ENCODE measurements around the gene PHF21A. TPM values are rescaled to one million over a fixed set of nuclear protein-coding genes. Genes with fewer than 3 reads are reported as not detected.

PHF21A gene
- total RNA-seq, 1 donor from 2014 or later, result 35.9 TPM

GRCh38 chr11:45913514-45913913, 207.7 kb downstream of the PHF21A start:
- TF ChIP-seq, protein P1, sequence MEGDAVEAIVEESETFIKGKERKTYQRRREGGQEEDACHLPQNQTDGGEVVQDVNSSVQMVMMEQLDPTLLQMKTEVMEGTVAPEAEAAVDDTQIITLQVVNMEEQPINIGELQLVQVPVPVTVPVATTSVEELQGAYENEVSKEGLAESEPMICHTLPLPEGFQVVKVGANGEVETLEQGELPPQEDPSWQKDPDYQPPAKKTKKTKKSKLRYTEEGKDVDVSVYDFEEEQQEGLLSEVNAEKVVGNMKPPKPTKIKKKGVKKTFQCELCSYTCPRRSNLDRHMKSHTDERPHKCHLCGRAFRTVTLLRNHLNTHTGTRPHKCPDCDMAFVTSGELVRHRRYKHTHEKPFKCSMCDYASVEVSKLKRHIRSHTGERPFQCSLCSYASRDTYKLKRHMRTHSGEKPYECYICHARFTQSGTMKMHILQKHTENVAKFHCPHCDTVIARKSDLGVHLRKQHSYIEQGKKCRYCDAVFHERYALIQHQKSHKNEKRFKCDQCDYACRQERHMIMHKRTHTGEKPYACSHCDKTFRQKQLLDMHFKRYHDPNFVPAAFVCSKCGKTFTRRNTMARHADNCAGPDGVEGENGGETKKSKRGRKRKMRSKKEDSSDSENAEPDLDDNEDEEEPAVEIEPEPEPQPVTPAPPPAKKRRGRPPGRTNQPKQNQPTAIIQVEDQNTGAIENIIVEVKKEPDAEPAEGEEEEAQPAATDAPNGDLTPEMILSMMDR (IDR thresholded peaks at IDR 0.05), result no peak
- Mint-ChIP-seq H3K9me3 (ENCODE audit: low read depth) (no peaks in the 10 kb centered on the region), H3K4me3 (ENCODE audit: unreplicated experiment) (no peak overlapping the region), H3K36me3 (ENCODE audit: low read depth) (peaks cover 8% of the 10 kb centered on the region), H3K27ac (ENCODE audit: unreplicated experiment) (no peak overlapping the region), H3K4me1 (ENCODE audit: low read depth) (peaks cover 12% of the 10 kb centered on the region), H3K27me3 (ENCODE audit: low read depth) (no peaks in the 10 kb centered on the region)
- DNase-seq (ENCODE audit: low spot score), result no peak

DNA sequence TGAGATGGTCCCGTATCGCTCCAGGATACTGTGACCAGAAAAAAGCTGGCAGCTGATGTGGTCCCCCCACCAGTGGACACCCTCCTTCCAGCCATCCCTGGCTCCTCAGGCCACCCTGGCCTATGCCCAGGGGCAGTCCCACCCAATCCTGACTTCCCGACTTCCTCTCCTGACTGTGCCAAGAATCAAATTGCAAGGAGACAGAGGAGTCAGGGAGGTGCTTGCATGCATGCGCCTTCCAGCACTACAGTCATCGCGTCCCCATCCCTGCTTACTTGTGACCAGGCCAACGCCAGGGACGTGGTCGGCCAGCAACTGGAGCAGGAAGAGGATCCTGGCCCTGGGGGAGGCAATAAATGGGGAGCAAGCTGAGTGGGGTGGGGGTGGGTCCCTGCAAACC, 210.6 kb downstream of the PHF21A start:
- H3K9me3 Mint-ChIP-seq (ENCODE audit: low read depth), result no peaks in the 10 kb centered on the region
- peaks cover 8% of the 10 kb centered on the region for H3K36me3 Mint-ChIP-seq (ENCODE audit: low read depth)
- no peak overlapping the region for H3K27ac Mint-ChIP-seq (ENCODE audit: unreplicated experiment)
- TF ChIP-seq, protein P1 (IDR thresholded peaks at IDR 0.05), result no peak
- DNase-seq (ENCODE audit: low spot score), result no peak
- no peak overlapping the region for H3K4me3 Mint-ChIP-seq (ENCODE audit: unreplicated experiment)
- no peaks in the 10 kb centered on the region for H3K4me1 Mint-ChIP-seq (ENCODE audit: low read depth)
- no peaks in the 10 kb centered on the region for H3K27me3 Mint-ChIP-seq (ENCODE audit: low read depth)

DNA sequence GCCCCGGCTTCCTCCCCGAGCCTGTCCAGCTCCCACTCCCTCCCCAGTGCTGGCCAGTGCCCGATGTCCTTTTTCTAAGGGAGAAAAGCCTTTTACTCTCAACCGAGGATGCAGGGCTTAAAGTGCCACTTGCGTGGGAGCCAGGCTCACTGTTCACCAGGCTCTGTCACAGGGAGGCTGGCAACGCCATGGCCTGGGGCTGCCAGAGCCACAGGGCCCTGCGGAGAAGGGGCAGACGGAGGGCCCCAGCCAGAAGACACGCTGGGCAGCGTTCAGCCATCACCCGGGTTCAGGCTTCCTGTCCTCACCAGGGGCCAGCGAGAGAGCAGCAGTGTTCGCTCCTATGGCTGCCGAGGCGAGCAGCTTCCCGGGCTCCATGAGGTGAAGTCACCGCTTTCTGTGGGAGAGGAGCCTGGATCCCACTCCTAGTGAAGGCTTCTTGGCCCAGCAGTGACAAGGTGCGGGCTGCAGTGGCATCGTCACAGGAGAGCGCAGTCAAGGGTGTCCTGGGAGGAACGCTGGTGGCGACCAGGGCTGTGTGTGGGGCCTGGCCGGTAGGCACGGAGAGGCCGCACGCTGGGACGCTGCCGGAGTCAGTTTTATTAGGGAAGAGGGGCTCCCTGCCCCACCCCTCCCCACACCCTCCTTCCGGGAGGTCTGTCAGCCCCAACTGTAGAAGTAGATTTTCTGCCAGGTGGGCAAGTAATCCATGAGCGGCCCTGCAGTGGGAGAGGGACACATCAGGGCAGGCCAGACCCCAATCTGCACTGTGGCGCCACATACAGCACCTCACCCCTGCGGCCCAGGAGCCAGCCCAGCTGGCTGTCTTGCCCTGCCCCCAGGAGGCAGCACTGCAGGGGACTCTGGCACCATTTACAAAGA, 211.4 kb downstream of the PHF21A start:
- TF ChIP-seq, protein P1 (IDR thresholded peaks at IDR 0.05), result no peak
- Mint-ChIP-seq H3K4me3 (ENCODE audit: unreplicated experiment) (no peak overlapping the region), H3K4me1 (ENCODE audit: low read depth) (no peaks in the 10 kb centered on the region), H3K9me3 (ENCODE audit: low read depth) (no peaks in the 10 kb centered on the region), H3K36me3 (ENCODE audit: low read depth) (peaks cover 8% of the 10 kb centered on the region), H3K27me3 (ENCODE audit: low read depth) (no peaks in the 10 kb centered on the region), H3K27ac (ENCODE audit: unreplicated experiment) (no peak overlapping the region)
- no peak for DNase-seq (ENCODE audit: low spot score)

DNA sequence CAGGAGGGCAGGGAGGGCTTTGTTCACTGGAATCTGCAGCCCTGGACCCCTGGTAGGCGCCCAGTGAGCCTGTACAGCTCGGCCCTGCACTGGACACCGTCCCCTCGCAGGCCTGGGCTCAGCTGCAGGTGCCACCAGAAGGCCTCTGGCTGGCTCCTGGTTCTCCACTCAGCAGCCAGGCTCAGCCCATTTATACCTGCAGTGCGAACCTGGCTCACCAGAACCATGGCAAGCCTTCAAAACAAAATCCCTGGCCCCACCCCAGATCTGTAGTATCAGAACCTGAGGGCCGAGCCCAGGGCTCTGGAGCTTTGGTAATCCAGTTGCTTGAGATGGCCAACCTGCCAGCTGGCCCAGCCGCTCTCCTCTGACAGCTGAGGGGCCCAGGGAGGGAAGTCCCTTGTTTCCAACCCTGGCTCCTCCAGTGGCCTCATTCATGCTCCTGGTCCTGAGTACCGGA, 213.3 kb downstream of the PHF21A start:
- no peaks in the 10 kb centered on the region for H3K4me1 Mint-ChIP-seq (ENCODE audit: low read depth)
- TF ChIP-seq, protein P1 (IDR thresholded peaks at IDR 0.05), result no peak
- H3K27ac Mint-ChIP-seq (ENCODE audit: unreplicated experiment), result no peak overlapping the region
- H3K9me3 Mint-ChIP-seq (ENCODE audit: low read depth), result no peaks in the 10 kb centered on the region
- no peak for DNase-seq (ENCODE audit: low spot score)
- H3K4me3 Mint-ChIP-seq (ENCODE audit: unreplicated experiment), result no peak overlapping the region
- no peaks in the 10 kb centered on the region for H3K27me3 Mint-ChIP-seq (ENCODE audit: low read depth)
- peaks cover 6% of the 10 kb centered on the region for H3K36me3 Mint-ChIP-seq (ENCODE audit: low read depth)

DNA sequence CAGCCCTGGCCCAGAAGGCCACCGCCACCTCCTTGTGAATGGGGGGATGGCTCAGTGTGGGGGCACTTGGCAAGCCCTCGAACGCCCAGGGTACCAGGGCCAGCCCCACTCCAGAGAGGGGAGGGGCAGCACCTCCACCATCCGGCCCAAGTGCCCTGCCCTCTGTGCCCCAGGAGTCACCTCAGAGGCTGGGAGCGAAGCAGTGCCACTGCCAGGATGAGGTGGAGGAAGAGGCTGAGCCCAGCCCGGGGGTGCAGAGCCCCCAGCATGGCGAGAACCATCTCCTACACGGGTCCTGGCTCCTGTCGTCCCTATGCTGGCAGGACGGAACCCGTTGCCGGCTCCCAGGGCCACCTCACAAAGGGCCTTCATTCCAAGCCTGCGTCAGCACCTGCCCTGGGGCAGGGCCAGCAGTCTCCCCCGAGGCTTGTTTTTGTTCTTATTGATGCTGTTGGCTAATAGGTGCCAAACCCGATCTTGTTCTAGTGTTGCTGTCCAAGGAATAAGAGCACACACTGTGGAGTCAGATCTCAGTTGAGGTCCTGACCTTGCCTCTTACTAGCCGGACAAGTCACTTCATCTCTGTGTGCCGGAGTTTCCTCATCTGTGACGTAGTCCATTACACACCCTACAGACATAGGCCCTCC, 214.2 kb downstream of the PHF21A start, which contains the start of gene FREY1:
Gene FREY1 (minus strand): TSS at position 307 of the 647 bp plus-strand sequence. CDS start 26 bp downstream, at position 281.
- peaks cover 6% of the 10 kb centered on the region for H3K36me3 Mint-ChIP-seq (ENCODE audit: low read depth)
- H3K4me1 Mint-ChIP-seq (ENCODE audit: low read depth), result no peaks in the 10 kb centered on the region
- DNase-seq (ENCODE audit: low spot score), result no peak
- H3K27ac Mint-ChIP-seq (ENCODE audit: unreplicated experiment), result no peak within 1 kb of the TSS
- no peaks in the 10 kb centered on the region for H3K27me3 Mint-ChIP-seq (ENCODE audit: low read depth)
- H3K9me3 Mint-ChIP-seq (ENCODE audit: low read depth), result no peaks in the 10 kb centered on the region
- H3K4me3 Mint-ChIP-seq (ENCODE audit: unreplicated experiment), result no peak within 1 kb of the TSS
- TF ChIP-seq, protein P1 (IDR thresholded peaks at IDR 0.05), result no peak

All from chondrocyte (in vitro differentiated cells).